GM19238 (cell line): Measurements from ENCODE around the gene AHDC1.
A peak's percentile ranks its signal among the peaks of the same experiment; 100 is the strongest.
"Not testable (repeated sequence)": the region's sequence is repeated elsewhere in the genome, so short reads cannot be mapped to it uniquely, and the experiment has no call there.

Experiments
- DNase-seq: peaks from one replicate; pipeline ENCODE4 v3.0.0; 2011; ENCODE audit warnings: low spot score; ENCODE audit not compliant: insufficient read length

The AHDC1 gene

DNA sequence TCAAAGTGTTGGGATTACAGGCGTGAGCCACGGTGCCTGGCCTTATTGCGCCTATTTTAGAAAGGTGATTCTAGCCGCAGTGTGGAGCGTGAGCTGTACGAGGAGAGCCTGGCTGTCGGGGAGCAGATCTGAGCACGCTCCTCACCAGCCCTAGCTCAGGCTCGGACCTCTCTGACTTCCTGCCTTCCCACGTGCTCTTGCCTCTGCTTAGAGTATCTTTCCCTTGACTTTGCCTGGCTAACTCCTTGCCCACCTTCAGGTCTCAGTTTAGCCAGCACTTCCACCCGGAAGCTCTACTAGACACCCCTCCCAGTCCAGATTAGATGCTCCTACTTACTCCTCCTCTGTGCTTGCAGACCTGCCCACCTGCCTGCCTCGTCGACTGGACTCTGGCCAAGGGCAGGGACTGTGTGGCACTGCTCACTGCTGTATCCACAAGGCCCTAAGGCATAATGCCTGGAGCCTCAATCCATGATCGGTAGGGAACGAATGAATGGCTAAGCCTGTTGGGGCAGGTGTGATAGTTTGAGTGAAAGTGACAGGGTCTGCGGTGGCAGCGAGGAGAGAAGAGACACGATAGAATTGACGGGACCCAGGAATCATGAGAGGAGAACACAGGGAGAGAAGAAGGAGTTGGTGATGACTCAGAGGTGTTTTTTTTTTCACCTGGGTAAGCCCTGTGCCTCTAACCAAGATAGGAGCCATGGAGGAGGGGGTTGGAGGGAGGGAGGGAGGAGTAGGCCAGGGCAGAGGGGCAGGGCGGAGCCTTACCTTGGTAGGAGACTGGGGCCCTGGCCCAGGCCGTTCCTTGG lies 85.8 kb downstream of the AHDC1 start:
- no peak for DNase-seq

GRCh38 chr1:27517301-27517700 lies 86.6 kb downstream of the AHDC1 start:
- no peak for DNase-seq

DNA sequence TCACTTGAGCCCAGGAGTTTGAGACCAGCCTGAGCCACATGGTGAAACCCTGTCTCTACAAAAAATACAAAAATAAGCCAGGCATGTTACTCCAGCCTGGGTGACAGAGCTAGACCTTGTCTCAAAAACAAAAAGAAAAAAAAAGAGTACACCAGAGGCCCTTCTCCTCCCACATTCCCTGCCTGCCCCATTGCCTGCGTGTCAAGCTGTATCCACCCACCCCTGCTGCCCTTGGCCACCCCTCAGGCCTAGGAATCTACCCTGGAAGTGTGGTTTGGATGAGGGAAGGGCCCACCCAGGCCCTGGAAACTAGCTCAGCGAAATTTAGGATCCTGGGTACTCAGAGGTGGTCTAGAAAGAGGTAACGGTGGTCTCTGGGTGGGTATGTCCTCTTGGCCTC lies 88.3 kb downstream of the AHDC1 start:
- no peak for DNase-seq

GRCh38 chr1:27513958-27514357 lies 90.0 kb downstream of the AHDC1 start:
- no peak for DNase-seq

GRCh38 chr1:27513528-27513927 lies 90.4 kb downstream of the AHDC1 start:
- DNase-seq: no peak

GRCh38 chr1:27509127-27510080 lies 94.5 kb downstream of the AHDC1 start:
- no peak for DNase-seq

- no peak for DNase-seq
Measured at GRCh38 chr1:27507960-27508665, 95.8 kb downstream of the AHDC1 start.

- no peak for DNase-seq
Measured at GRCh38 chr1:27506703-27507102, 97.2 kb downstream of the AHDC1 start.

GRCh38 chr1:27505420-27505680 lies 98.6 kb downstream of the AHDC1 start:
- no peak for DNase-seq

DNA sequence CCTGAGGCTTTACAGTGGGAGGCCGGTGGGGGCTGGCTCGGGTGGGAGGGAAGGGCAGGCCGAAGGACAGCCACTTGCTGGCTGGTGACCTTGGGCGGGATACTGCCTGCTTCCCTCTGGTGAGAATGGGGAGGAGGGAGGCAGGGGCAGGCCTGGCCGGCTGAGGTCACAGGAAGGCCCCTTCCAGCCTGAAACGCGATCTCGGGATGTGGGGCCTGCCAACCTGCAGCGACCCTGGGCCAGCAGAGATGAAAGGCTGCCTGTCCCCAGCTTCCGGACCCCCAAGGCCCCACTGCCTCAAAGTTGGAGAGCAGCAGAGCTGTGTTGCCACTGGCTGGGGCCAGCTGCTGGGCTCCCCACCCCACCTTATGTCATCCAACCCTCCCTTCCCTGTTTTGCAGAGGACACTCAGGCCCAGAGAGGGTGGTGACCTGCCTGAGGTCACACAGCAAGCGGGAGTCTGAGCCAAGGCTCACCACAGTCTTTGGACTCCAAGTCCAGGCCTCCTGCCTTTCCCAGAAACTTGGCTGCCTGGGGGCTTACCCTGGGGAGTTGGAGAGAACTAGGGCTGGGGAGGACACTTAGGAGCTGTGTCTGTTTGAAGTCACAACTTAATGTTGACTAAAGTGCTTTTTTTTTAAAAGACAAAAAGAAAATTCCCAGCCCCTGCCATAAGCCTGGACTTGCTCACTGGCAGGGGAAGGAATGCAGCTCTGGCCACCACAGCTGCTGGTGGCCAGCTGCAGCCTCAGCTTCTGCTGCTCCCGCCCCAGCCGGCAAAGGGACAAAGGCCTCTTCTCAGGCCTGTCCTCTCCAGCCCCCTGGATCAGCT lies 99.1 kb downstream of the AHDC1 start:
- DNase-seq: no peak

- no peak for DNase-seq
Measured at GRCh38 chr1:27503844-27504587, 99.9 kb downstream of the AHDC1 start.

DNA sequence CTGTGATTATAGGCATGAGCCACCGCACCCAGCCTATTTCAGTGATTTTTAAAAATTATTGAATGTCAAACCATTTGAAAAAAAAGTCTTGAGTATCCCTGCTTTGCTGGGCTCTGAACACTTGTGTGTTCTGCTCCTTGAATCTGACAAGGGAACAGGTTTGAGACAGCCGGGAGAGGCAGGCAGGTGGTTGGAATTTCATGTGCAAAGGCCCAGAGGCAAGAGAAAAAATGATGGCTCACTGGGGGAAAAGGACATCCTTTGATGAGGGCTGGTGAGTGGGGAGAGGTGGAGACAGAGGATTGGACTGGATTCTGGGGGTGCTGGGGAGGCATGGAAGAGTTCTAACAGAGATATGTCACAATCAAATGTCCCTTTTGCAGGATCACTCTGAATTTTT lies 100.9 kb downstream of the AHDC1 start:
- DNase-seq: no peak

GRCh38 chr1:27501159-27501558 lies 102.8 kb downstream of the AHDC1 start:
- not testable (repeated sequence) for DNase-seq

GRCh38 chr1:27499142-27499541 lies 104.8 kb downstream of the AHDC1 start:
- DNase-seq: no peak

DNA sequence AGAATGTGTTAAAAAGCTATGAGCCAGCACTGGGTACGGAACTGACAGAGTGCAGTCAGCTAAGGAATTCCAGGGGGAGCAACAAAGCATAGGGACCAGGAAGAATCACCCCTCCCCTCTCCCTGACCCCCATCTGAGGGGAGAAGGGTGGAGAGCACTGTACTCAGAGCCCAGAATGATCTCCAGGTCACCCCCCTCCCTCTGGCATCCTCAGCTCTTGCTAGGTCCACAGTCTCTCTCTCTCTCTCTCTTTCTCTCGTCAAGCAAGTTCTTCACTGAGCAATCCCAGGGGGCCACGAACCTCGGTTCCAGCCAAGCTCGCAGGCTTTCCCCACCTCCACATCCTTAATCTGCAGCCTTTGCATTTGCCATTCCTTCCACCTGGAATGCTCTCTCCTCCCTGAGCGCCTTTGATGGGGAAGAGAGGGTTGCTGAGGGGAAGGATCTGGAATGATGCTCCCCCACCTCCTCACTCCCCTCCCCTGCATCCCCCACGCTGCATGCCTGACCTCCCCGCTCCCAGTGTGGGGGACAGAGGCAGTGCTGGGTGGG lies 107.3 kb downstream of the AHDC1 start:
- no peak for DNase-seq

GRCh38 chr1:27492796-27493195 lies 111.1 kb downstream of the AHDC1 start:
- DNase-seq: no peak

GRCh38 chr1:27491748-27492700 lies 111.9 kb downstream of the AHDC1 start:
- no peak for DNase-seq

DNA sequence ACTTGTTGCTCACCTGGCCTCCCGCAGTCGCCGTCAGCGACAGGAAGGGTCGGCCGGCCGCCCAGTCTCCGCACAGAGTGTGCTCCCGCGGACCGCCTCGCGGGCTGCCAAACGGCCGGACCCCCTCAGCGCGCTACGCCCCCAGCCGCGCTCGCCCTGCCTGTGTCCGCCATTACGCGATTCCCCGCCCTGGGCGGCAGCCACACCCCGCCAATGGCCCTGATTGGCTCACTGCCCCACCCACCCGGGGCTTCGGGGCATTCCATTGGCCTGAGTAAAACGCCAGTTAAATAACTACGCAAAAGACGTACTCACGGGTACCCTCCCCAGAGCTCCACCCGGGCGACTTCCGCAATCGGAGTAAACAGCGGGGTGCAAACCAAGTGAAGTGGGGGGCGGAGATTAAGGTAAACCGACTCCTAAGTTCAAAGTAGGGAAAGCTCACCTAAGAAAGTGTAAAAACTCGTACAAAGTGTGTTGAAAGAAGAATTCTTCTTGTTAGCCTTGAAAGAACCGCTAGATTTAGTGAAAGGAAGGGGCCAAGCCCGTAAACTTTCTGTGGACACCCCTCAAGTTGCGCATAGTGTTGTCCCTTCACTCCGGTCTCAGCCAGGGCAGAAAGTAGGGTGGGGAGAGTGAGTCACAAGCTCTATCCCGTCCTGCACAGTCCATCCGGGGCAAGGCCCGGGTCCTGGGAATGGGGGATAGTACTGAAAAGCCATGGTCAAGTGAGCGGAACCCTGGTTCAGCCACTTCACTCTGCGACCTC lies 113.8 kb downstream of the AHDC1 start, which contains the start of gene WASF2:
TSS of gene WASF2 (minus strand) at position 195 of the 769 bp plus-strand sequence. CDS start 61,277 bp downstream, outside the sequence.
- DNase-seq: peak; percentile 80
